PC-3 (cell line): ENCODE measurements around the gene CDH4. TPM values are rescaled to one million over a fixed set of nuclear protein-coding genes. Genes with fewer than 3 reads are reported as not detected.

Source experiments
- ATAC-seq: fragments of 200-7000 bp; cut with Tn5 transposase; 2 replicates; pipeline ENCODE4 v1.9.1; 2020; ENCODE audit warnings: mild to moderate bottlenecking, moderate library complexity
- BruUV-seq: library from RNA; stranded (reverse); fragments of 400-500 nt; replicated peaks from 2 replicates; lab custom pipeline; 2021; lab: Mats Ljungman, UMichigan
- CTCF ChIA-PET: fragments of 300-600 bp; sonication (Branson Sonifier 250); formaldehyde crosslinking; loops from one replicate; lab custom pipeline; 2022; ENCODE audit warnings: antibody characterized with exemption; lab: Charles Lee
- POLR2A ChIA-PET: fragments of 300-600 bp; sonication (Branson Sonifier 250); formaldehyde crosslinking; loops from one replicate; lab custom pipeline; 2022; ENCODE audit warnings: antibody characterized with exemption; ENCODE audit not compliant: unreplicated experiment; lab: Charles Lee
- DNase-seq: peaks from one replicate; pipeline ENCODE4 v3.0.0-alpha.2; 2015
- H2AFZ ChIP-seq: fragments of 300-600 bp; sonication (generic); 2 replicates; pipeline ENCODE4 v1.6.0; 2016; ENCODE audit warnings: antibody characterized with exemption, low read length
- H3F3A ChIP-seq: fragments of 300-600 bp; sonication (generic); one replicate; pipeline ENCODE4 v1.6.0; 2017; ENCODE audit warnings: antibody characterized with exemption, low read length, control low read depth, mild to moderate bottlenecking; ENCODE audit not compliant: unreplicated experiment
- H3K27ac ChIP-seq: fragments of 300-600 bp; sonication (generic); 2 replicates; pipeline ENCODE4 v1.5.1; 2016; ENCODE audit warnings: mild to moderate bottlenecking, low read length
- H3K27me3 ChIP-seq: fragments of 300-600 bp; sonication (generic); 2 replicates; pipeline ENCODE4 v1.6.1; 2016; ENCODE audit warnings: low read length, mixed read lengths
- H3K36me3 ChIP-seq: fragments of 300-600 bp; sonication (generic); 2 replicates; pipeline ENCODE4 v1.6.1; 2016; ENCODE audit warnings: low read depth, mixed run types, low read length, mixed read lengths
- H3K4me1 ChIP-seq: fragments of 300-600 bp; sonication (generic); 2 replicates; pipeline ENCODE4 v1.5.1; 2016; ENCODE audit warnings: low read length; ENCODE audit not compliant: insufficient read depth
- H3K4me2 ChIP-seq: fragments of 300-600 bp; sonication (generic); 2 replicates; pipeline ENCODE4 v1.6.0; 2016; ENCODE audit warnings: low read length
- H3K4me3 ChIP-seq: fragments of 300-600 bp; sonication (generic); 2 replicates; pipeline ENCODE4 v1.5.1; 2016; ENCODE audit warnings: mild to moderate bottlenecking, low read length, mixed read lengths
- H3K79me2 ChIP-seq: fragments of 300-600 bp; sonication (generic); 2 replicates; pipeline ENCODE4 v1.6.1; 2017; ENCODE audit warnings: low read length, mixed read lengths
- H3K9ac ChIP-seq: fragments of 300-600 bp; sonication (generic); 2 replicates; pipeline ENCODE4 v1.6.0; 2016; ENCODE audit warnings: mild to moderate bottlenecking, low read length
- H3K9me2 ChIP-seq: fragments of 300-600 bp; sonication (generic); replicated peaks from 2 replicates; pipeline ENCODE4 v1.6.1; 2016; ENCODE audit warnings: mixed run types, low read length, mixed read lengths
- H3K9me3 ChIP-seq: fragments of 300-600 bp; sonication (generic); 2 replicates; pipeline ENCODE4 v1.6.1; 2016; ENCODE audit warnings: low read length, mixed read lengths
- H4K20me1 ChIP-seq: fragments of 300-600 bp; sonication (generic); 2 replicates; pipeline ENCODE4 v1.6.1; 2016; ENCODE audit warnings: low read length, mixed read lengths
- CTCF ChIP-seq: fragments of 300-600 bp; sonication (generic); conservative IDR thresholded peaks from 2 replicates; pipeline ENCODE4 v1.5.1; 2017; ENCODE audit warnings: antibody characterized with exemption, low read depth, mild to moderate bottlenecking, low read length
- EZH2 ChIP-seq: fragments of 300-600 bp; sonication (generic); IDR thresholded peaks from one replicate; pipeline ENCODE4 v1.6.1; 2017; ENCODE audit warnings: antibody characterized with exemption, mild to moderate bottlenecking, low read length; ENCODE audit not compliant: unreplicated experiment
- EZH2phosphoT487 ChIP-seq: fragments of 300-600 bp; sonication (generic); IDR thresholded peaks from 2 replicates; pipeline ENCODE4 v1.6.1; 2018; ENCODE audit warnings: mild to moderate bottlenecking, antibody characterized with exemption, low read length, borderline replicate concordance
- intact Hi-C: fragments of 100-400 bp; cut with micrococcal nuclease; formaldehyde crosslinking; loops from 2 replicates; pipeline ENCODE4 v1.9.0; 2023
- total RNA-seq: library from RNA; depleted of rRNA; stranded (reverse); fragments of >200 nt; gene quantifications from 2 replicates; pipeline ENCODE4 v1.2.3, GENCODE V29; 2014

CDH4 gene
- total RNA-seq, 1 experiment from 2014 or later: not detected

- no peak overlapping the region for H3K4me2 ChIP-seq
Observed at GRCh38 chr20:61420056-61420455, 168.0 kb downstream of the CDH4 start.

GRCh38 chr20:61420781-61421180 lies 168.7 kb downstream of the CDH4 start:
- Histone ChIP-seq H4K20me1 (no peaks in the 10 kb centered on the region), H3K4me1 (no peaks in the 10 kb centered on the region), H3K79me2 (no peaks in the 10 kb centered on the region), H3F3A (no peaks in the 10 kb centered on the region), H3K9me2 (no peaks in the 10 kb centered on the region), H3K27me3 (peaks cover 33% of the 10 kb centered on the region), H2AFZ (no peak overlapping the region), H3K36me3 (no peaks in the 10 kb centered on the region), H3K4me2 (no peak overlapping the region), H3K9ac (no peak overlapping the region), H3K4me3 (no peak overlapping the region), H3K27ac (no peak overlapping the region), H3K9me3 (no peaks in the 10 kb centered on the region)
- DNase-seq (no peak), ATAC-seq (no peak)
- TF ChIP-seq EZH2 (no peak), CTCF (no peak), EZH2phosphoT487 (no peak)
- ChIA-PET CTCF (no interaction called here), POLR2A (no interaction called here)
- intact Hi-C loops: no loop called here
- BruUV-seq: no TSS peak

More at GRCh38 chr20:61420056-61420455, 168.0 kb downstream of the CDH4 start:
- ATAC-seq: no peak
- Histone ChIP-seq H3K4me1 (no peaks in the 10 kb centered on the region), H3K9me2 (no peaks in the 10 kb centered on the region), H2AFZ (no peak overlapping the region), H3K36me3 (no peaks in the 10 kb centered on the region), H3F3A (no peaks in the 10 kb centered on the region), H4K20me1 (no peaks in the 10 kb centered on the region), H3K27ac (no peak overlapping the region), H3K79me2 (no peaks in the 10 kb centered on the region), H3K9me3 (no peaks in the 10 kb centered on the region), H3K27me3 (peaks cover 33% of the 10 kb centered on the region), H3K4me3 (no peak overlapping the region), H3K9ac (no peak overlapping the region)
- POLR2A ChIA-PET: no interaction called here
- DNase-seq: no peak
- intact Hi-C loops: no loop called here
- CTCF ChIA-PET: no interaction called here
- BruUV-seq: no TSS peak
- no peak for TF ChIP-seq EZH2
- TF ChIP-seq CTCF: no peak

- H3K9me2 ChIP-seq: no peaks in the 10 kb centered on the region
- POLR2A ChIA-PET: no interaction called here
Observed at GRCh38 chr20:61422636-61423425, 170.8 kb downstream of the CDH4 start.

More at GRCh38 chr20:61422636-61423425, 170.8 kb downstream of the CDH4 start:
- no peak overlapping the region for H3K9ac ChIP-seq
- H2AFZ ChIP-seq: no peak overlapping the region
- H3K79me2 ChIP-seq: no peaks in the 10 kb centered on the region
- no peak overlapping the region for H3K4me3 ChIP-seq
- no peaks in the 10 kb centered on the region for H3K9me3 ChIP-seq
- intact Hi-C loops: no loop called here
- DNase-seq: no peak
- no peaks in the 10 kb centered on the region for H3F3A ChIP-seq
- no peaks in the 10 kb centered on the region for H3K4me1 ChIP-seq
- no peaks in the 10 kb centered on the region for H3K36me3 ChIP-seq
- no peaks in the 10 kb centered on the region for H4K20me1 ChIP-seq
- no peak overlapping the region for H3K27ac ChIP-seq
- CTCF ChIA-PET: no interaction called here
- BruUV-seq: no TSS peak
- peaks cover 19% of the 10 kb centered on the region for H3K27me3 ChIP-seq
- TF ChIP-seq EZH2 (no peak), CTCF (no peak), EZH2phosphoT487 (no peak)
- H3K4me2 ChIP-seq: no peak overlapping the region
- no peak for ATAC-seq
